ENCODE measurements around the gene MRPL2.

MRPL2 gene

DNA sequence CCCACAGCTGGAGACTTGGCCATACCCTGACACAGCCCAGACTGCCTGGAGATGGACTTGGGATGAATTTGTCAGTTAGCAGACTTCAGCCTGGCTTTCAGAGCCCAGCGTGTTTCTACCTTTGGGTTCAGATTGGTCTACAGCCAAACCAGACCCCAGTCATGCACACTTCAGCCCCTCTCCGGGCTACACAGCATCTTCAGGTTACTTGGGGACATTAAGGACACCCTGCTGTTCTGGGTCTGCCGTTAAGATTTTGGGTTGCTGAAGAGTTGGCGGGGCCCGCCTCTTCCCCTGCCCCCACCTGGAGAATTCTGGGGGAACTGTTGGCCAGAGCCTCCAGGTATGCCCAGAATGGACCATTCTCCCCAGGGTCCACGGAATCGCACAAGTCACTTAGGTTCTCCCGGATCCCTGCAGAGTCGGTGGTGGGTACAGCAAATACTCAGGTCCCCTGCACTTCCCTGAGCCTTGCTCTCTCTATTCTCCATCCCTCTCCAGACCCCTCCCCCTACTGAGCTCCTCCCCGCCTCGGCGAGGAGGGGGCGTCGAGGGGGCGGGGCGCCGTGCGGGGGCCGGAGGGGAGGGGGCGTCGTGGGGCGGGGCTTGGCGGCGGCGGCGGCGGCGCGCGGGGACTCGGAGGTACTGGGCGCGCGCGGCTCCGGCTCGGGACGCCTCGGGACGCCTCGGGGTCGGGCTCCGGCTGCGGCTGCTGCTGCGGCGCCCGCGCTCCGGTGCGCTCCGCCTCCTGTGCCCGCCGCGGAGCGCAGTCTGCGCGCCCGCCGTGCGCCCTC lies 16.6 kb upstream of the MRPL2 start, which contains the start of gene PTK7:
Gene PTK7, plus strand, starts transcription at position 645 of the 794 bp plus-strand sequence. CDS start 175 bp downstream, outside the sequence.
- no peaks in the 10 kb centered on the region for H4K20me1 ChIP-seq (ENCODE audit: control insufficient read depth, insufficient read depth, low read depth, low read length)
- peaks cover 6% of the 10 kb centered on the region; the same call in 1 of the 2 replicates for H3K4me1 ChIP-seq (ENCODE audit: control insufficient read depth, low read length)
- no peaks in the 10 kb centered on the region for H3K79me2 ChIP-seq (ENCODE audit: control insufficient read depth, low read length)
- peaks cover 38% of the 10 kb centered on the region for H3K27me3 ChIP-seq (ENCODE audit: control insufficient read depth, low read length)
- no peaks in the 10 kb centered on the region for H3K9me2 ChIP-seq (replicated peaks; ENCODE audit: control insufficient read depth, low read length)
- peak within 1 kb of the TSS; percentile 49 for H3K4me3 ChIP-seq (ENCODE audit: low read length)
- H3K9me3 ChIP-seq (ENCODE audit: control insufficient read depth, insufficient read depth, low read length): no peaks in the 10 kb centered on the region
- H3K36me3 ChIP-seq (ENCODE audit: control insufficient read depth, low read length): no peaks in the 10 kb centered on the region
- H3K4me2 ChIP-seq (ENCODE audit: low read length): peak within 1 kb of the TSS; percentile 69
- TF ChIP-seq CTCF (IDR thresholded peaks at IDR 0.05; ENCODE audit: low read depth, low read length, poor library complexity, severe bottlenecking) (no peak), EZH2phosphoT487 (IDR thresholded peaks at IDR 0.05; ENCODE audit: borderline replicate concordance, low read length) (no peak)
- H3F3A ChIP-seq (ENCODE audit: control insufficient read depth, insufficient read depth): no peaks in the 10 kb centered on the region
- H3K27ac ChIP-seq (ENCODE audit: low read depth, low read length): no peak within 1 kb of the TSS

GRCh38 chr6:43074847-43075669 lies 15.8 kb upstream of the MRPL2 start:
- no peaks in the 10 kb centered on the region for H3K36me3 ChIP-seq (ENCODE audit: control insufficient read depth, low read length)
- no peaks in the 10 kb centered on the region for H3K79me2 ChIP-seq (ENCODE audit: control insufficient read depth, low read length)
- no peak overlapping the region for H3K27ac ChIP-seq (ENCODE audit: low read depth, low read length)
- no peaks in the 10 kb centered on the region for H3K9me3 ChIP-seq (ENCODE audit: control insufficient read depth, insufficient read depth, low read length)
- H3K9me2 ChIP-seq (replicated peaks; ENCODE audit: control insufficient read depth, low read length): no peaks in the 10 kb centered on the region
- no peak overlapping the region for H3K4me2 ChIP-seq (ENCODE audit: low read length)
- H3K4me3 ChIP-seq (ENCODE audit: low read length): no peak overlapping the region
- no peak for TF ChIP-seq CTCF (IDR thresholded peaks at IDR 0.05; ENCODE audit: low read depth, low read length, poor library complexity, severe bottlenecking)
- no peak for TF ChIP-seq EZH2phosphoT487 (IDR thresholded peaks at IDR 0.05; ENCODE audit: borderline replicate concordance, low read length)
- H3K27me3 ChIP-seq (ENCODE audit: control insufficient read depth, low read length): peaks cover 38% of the 10 kb centered on the region
- H3F3A ChIP-seq (ENCODE audit: control insufficient read depth, insufficient read depth): no peaks in the 10 kb centered on the region
- no peaks in the 10 kb centered on the region; the same call in 1 of the 2 replicates for H4K20me1 ChIP-seq (ENCODE audit: control insufficient read depth, insufficient read depth, low read depth, low read length)
- peaks cover 6% of the 10 kb centered on the region; the same call in 1 of the 2 replicates for H3K4me1 ChIP-seq (ENCODE audit: control insufficient read depth, low read length)

GRCh38 chr6:43070028-43070632 lies 10.9 kb upstream of the MRPL2 start:
- H3K27ac ChIP-seq (ENCODE audit: low read depth, low read length): no peak overlapping the region
- H3F3A ChIP-seq (ENCODE audit: control insufficient read depth, insufficient read depth): no peaks in the 10 kb centered on the region
- no peaks in the 10 kb centered on the region for H3K36me3 ChIP-seq (ENCODE audit: control insufficient read depth, low read length)
- H3K4me2 ChIP-seq (ENCODE audit: low read length): no peak overlapping the region
- peak; percentile 63 for TF ChIP-seq CTCF (IDR thresholded peaks at IDR 0.05; ENCODE audit: low read depth, low read length, poor library complexity, severe bottlenecking)
- TF ChIP-seq EZH2phosphoT487 (IDR thresholded peaks at IDR 0.05; ENCODE audit: borderline replicate concordance, low read length): no peak
- H4K20me1 ChIP-seq (ENCODE audit: control insufficient read depth, insufficient read depth, low read depth, low read length): no peaks in the 10 kb centered on the region; the same call in 1 of the 2 replicates
- no peaks in the 10 kb centered on the region for H3K9me3 ChIP-seq (ENCODE audit: control insufficient read depth, insufficient read depth, low read length)
- no peaks in the 10 kb centered on the region for H3K4me1 ChIP-seq (ENCODE audit: control insufficient read depth, low read length)
- peaks cover 1% of the 10 kb centered on the region; the same call in 1 of the 2 replicates for H3K27me3 ChIP-seq (ENCODE audit: control insufficient read depth, low read length)
- H3K9me2 ChIP-seq (replicated peaks; ENCODE audit: control insufficient read depth, low read length): no peaks in the 10 kb centered on the region
- no peak overlapping the region for H3K4me3 ChIP-seq (ENCODE audit: low read length)
- H3K79me2 ChIP-seq (ENCODE audit: control insufficient read depth, low read length): no peaks in the 10 kb centered on the region
